CD1c-positive myeloid dendritic cell (primary cell): ENCODE measurements around the gene AKAP13.
A peak's percentile ranks its signal among the peaks of the same experiment; 100 is the strongest.

Experiments used
- DNase-seq: peaks from one replicate; pipeline ENCODE4 v3.0.0-alpha.2; 2016; ENCODE audit errors: extremely low spot score

AKAP13 gene

DNA sequence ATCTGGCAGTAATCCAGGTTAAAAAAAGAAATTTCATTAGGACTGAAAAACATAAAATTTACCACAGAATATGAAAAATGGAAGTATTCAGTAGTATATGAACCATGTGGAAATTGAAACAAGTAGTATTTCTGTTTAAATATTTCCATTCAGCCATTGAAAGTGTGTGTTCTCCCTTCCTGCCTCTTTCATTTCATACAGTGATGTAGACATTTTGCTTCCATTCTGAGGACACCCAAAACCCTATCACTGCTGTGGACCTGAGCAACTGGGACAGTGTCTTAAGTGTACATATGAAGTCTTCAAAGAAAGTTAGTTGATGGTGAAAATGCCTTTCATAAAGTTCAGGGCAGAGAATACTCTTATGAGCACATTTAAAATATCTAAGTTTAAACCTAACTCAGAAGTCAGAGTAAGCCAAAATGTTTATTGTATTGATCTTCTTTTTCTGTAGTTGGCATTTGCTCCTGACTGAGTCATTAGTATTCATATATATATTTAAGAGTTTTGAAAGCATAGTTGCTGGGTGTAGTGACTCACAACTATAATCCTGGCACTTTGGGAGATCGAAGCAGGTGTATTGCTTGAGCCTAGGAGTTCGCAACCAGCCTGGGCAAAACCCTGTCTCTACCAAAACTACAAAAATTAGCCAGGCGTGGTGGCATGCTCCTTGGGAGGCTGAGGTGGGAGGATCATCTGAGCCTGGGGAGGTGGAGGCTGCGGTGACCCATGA lies 215.6 kb downstream of the AKAP13 start:
- no peak for DNase-seq

DNA sequence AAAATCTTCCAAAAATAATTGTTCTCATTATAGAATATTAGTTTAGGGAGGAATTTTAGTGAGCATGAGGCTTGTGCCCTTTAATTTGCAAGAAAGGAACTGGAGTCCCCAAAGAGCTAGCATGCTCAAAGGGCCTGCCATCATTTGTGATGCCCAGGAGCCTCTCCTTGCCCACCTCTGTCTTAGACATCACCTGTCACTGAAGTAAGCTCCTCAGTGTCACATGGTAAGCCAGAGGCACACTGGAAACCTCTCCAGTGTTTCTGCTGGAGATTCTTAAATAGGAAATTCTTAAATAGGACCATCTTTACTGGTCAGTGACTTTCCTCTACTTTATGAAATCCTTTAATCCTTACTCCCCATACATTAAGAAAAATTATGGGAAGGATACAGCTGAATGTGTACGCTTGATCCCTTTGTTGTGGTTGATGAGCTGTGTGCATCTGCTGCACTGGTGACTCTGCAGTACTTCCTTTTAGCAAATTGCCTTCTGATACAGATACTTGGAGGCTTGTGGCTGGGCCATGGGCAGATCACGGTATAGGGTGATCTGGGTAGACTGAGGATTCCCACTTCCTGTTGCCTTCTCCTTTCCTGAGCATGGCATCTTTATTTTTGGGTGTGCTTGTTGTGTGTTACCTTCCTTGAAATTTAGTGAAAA lies 216.9 kb downstream of the AKAP13 start:
- no peak for DNase-seq

DNA sequence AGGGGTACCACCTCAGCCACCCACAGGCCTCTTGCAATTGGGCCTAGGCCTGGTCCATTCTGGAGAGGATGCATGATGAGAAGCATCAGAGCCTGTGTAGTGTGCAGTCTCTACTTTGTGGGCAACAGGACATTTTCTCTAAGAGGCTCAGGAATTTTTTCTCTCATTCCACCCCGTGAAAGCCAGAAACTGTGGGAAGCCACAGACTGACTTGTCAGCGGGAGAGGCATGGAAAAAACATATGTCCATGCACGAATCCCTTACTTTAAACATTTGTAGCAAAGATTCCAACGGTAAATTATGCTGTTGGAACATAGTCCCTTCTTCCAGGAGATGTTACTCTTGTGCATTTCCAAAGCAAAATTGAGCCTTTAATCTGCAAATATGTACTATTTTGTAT lies 217.8 kb downstream of the AKAP13 start:
- DNase-seq, result no peak

DNA sequence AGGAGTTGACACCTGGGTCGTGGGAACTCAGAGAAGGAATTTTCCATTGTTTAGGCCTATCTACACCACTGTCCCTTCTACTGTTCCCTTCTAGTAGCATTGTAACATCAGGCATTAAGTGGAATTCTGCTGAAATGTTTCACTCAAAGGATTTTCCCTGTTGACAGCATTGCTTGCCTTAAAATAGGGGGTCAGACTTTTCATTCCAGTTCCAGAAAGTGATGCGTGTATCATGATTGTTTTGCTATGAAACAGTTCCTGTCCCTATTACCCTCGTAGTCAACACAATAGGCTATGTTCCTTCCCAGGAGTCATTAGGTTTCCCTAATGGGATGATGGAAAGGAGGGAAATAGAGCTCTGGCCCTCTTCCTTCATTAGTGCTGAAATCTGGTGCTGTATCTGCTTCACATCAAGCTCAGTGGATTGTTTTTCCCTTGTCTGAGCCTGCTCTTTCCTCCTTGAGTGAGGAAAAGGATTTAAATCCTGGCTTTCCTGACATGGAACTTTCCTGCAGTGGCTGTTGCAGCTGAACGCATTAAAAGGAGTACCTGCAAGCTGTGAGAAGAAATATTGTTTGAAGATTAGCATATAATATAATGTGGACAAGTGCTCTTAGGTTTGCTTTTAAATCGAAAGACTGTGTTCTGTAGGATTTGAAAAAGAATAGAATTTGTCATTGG lies 218.5 kb downstream of the AKAP13 start:
- DNase-seq, result no peak

DNA sequence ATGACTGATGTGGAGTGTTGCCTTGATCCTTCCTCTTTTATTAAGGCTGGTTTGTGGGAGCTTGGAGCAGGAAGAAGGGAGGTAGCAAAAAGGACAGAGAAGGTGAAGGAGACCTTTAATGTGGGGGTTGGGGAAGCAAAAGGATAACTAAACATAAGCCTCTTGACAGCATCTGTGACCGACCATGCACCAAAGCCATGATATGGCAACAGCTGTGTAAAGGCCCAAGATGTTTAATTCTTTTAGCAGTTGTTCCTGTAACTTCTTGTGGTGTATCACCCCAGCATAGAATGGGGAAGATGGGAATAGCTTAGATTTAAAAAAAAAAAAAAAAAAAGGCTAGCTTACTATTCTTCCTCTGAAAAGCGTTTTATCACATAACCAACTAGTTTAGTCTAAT lies 219.6 kb downstream of the AKAP13 start:
- DNase-seq, result no peak

DNA sequence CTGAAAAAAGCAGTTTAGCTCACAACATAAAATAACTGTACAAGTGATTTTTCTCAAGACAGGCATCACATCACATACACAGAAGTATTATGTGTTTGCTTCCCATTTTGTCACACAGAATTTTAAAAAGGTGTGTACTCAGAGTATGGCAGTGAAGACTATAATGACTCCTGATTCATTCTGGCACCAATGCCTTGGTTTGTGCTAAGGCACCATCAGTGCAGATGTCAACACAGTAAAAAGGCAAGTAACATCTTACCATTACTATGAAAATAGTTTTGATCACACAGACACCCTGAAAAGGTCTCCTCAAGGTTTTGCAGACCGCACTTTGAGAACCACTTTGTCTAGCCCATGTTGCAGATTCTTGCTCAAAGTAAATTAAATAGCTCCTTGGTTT lies 222.8 kb downstream of the AKAP13 start:
- no peak for DNase-seq

DNA sequence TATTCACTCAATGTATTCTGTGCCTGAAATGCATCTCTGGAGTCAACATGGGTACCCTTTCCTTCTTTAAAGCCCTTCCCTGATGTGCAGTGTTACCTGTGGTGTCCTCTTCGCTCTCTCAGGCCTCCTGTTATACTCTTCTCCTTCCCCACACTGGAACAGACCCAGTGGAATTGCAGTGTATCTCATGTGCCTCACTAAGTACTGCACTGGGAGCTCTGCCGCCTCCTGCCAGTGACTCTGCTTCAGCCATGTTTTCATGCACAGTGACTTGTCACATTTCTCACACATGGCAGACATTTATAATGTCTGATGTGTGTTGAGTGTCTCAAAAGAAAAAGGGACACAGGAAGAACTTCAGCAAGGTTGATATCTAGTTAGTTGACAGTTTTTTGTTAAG lies 223.3 kb downstream of the AKAP13 start:
- DNase-seq, result no peak

DNA sequence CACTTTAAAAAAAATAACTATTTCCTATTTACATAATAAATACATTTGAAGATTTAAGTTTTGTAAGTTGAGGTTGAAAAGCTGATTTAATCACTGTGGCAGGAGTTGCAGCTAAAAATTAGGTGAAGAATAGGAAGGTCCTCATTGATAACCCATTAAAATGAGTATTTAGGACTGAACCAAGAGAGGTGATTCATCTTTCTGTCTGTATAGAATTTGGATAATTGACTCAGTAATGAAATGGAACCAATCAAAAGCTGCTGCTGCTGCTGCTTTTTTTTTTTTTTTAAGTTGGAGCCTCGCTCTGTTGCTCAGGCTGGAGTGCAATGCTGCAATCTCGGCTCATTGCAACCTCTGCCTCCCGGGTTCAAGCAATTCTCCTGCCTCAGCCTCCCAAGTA lies 223.8 kb downstream of the AKAP13 start:
- no peak for DNase-seq

DNA sequence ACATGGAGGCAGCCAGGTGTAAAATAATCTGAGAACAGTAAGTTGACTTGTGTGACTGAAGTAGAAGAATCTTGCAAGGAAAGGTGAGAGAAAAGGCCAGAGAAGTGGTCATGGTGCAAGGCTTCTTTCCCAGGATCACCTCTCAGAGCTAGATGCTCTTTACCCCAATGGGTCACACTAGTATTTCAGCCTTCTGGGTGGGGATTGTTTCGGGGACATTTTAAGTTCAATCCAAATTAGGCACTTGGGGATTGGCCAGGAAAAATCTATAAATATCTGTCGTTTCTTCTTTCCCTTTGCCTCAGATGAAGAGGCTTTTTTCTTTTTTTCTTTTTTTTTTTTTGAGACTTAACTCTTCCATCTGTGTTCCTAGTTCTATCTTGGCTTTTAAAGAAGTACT lies 226.3 kb downstream of the AKAP13 start:
- no peak for DNase-seq

DNA sequence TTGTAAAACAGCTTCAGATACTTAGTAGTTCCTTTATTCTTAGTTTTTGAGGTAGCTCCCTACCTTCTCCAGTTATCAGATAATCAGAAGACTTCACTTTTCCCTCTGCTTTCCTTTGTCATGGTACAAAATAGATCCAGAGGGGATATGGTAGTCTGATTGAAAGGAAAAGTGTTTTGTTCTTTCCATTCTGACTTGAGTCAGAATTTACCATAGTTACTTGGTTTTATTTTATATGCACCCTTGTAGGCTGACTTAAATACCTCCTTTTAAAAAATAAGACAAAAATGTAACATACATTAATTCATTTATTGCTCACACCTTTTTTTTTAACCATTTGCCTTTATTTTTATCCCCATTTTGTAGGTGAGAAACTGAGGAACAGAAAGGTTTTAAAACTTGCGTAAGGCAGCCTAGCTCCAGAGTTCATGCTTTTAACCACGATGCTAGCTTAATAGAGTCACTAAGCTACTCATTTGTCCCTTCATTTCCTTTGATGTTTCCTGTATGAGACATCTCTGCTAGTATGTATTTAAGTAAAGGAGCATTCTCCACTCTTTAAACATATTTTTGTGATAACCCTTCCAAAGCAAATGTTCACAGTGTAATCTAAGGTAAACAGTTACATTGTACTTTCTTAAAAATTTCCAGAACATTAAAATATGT lies 226.9 kb downstream of the AKAP13 start:
- DNase-seq, result no peak

DNA sequence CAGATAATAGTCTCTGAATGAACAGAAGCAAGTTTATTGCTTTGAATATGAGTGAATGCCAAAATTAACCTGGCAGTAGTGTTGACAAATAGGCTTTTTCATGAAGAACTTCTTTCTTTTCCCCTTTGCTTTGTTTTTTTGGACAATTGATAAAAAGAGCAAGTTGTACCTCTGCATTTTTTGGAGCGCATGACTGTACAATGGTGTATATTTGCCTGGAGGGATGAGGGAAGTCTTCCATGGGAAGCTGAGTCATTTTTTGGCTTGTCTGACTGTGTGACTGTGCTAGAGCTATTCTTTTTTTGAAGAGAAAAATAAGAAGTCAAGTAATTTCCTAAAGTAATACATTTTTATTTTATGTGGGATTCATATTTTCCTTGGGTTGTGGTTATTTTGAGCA lies 227.4 kb downstream of the AKAP13 start:
- DNase-seq, result peak; percentile 67

DNA sequence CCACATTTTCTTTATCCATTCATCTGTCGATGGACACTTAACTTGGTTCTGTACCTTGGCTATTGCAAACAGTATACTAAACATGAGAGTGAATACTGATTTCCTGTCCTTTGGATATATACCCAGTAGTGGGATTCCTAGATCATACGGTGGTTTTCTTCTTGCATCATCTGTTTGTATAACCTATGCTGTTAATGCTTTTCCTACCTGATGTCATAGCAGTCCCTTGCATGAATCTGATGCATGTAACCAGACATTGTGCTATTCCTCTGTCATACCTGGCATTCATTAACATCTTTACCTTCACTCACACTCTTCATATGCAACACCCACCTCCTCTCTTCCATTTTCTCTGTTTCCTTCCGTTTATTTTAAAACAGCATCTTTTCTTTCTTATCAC lies 229.1 kb downstream of the AKAP13 start:
- no peak for DNase-seq

DNA sequence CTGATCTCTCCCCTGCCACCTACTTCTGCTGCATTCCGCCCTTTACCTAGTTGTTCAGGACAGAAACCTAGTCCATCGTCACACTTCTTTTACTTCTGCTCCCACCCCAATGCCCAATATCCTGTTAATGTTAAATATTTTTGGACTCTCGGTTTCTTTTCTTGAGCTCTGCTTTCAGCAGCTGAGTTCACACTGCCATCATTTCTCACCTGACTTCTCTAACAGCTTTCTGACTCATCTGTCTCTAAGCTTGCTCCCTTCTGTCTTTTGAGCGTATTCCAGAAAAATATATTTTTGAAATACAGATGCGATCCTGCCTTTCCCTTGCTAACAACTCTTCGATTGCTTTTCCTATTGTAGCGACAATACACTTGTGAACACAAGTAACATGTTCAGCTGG lies 231.0 kb downstream of the AKAP13 start:
- no peak for DNase-seq

DNA sequence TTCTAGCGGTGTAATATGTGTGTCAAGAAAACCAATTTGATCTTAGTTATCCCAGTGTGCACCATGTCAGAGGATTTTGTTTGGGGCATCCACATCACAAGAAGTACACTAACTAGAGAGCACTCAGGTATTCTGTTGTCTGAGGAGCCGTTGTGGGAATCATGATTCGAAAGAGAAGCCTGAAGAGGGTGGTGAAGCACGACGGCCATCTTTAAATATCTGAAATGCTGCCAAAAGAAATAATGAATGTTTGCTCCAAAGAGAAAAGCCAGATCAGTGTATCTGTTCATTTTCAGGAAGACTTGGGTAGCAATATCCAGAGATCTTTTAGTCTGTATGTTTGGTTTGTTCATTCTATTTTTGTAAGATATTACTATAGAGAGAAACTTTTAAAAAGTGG lies 233.7 kb downstream of the AKAP13 start:
- DNase-seq, result no peak

DNA sequence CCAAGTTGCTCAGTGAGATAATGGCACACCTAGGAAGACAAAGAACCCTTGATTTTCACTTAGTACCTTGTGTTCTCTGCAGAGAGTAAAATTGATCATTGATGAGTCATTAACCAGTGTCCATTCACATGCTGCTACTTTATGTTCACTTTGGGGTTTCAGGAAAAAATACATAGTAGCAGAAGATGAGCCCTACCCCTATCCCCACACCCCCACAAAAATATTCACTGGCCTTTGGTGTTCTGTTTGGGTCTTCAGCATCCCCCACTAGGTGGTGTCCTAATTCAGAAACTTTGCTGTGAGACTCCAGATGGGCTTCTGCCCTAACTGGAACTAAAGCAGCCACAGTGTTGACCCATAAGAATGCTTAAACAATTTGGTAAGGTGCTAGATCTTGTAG lies 235.5 kb downstream of the AKAP13 start:
- DNase-seq, result peak; percentile 47

DNA sequence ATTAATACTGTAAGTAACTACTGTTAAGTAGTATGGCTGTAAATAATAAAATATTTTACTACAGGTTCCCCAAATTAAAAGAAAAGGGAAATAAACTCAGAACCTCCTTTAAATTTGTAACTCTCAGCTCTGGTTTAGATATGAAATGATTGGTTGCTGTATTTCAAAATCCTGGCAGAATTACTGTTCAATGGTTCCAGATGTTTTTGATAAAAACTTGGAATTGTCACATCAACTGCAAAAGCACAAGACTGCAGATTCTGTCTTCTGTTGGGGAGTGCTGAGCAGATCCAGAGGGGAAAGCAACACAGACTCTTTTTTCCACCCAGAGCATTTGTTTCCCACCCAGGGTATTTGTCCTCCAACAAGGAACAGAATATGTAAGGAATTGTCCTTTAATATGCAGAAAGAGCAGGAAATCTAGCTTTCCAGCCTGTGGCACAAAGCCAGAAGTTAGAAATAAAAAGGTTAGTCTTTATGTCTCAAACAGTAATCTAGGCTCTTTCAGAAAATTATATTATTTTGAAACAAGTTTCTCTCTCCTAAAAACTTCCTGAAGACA lies 236.2 kb downstream of the AKAP13 start:
- DNase-seq, result peak; percentile 62

DNA sequence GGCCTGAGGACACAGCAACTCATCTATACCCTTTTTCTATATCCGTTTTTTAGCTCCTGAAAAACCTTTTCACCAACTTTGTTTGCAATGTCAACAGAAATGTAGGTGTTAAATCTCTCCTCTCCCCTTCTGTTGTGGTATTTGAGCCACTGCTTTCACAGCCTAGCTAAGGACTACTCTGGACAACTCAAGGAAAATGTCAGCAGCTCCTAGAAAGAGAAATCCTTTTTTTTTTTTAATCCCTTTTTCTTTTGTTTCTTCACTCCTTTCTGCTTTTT lies 237.8 kb downstream of the AKAP13 start:
- no peak for DNase-seq

DNA sequence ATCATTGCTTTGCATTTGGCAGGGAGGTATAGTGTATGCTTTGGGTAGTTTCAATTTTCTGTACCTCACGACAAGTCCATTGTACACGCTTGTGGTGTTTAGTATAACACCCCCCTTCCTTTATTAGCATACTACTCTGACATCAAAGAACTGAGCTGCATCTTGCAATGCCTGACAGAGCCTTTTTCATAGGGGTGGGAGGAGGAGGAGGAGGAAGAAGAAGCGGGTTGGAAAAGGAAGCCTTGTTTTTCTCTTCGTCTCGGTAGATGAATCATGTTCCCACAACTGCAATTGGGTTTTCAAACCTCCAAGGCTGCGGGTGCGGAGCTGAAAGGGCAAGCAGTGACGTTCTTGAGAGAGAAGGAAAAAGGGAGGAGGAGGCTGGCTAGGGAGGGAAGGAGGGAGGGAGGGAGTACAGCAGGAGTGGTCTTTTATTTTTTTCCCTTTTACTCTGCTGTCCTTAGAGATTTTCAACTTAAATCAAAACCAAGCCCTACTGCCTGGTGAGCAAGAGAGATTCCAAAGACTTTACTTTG lies 238.6 kb downstream of the AKAP13 start:
- DNase-seq, result peak; percentile 91

DNA sequence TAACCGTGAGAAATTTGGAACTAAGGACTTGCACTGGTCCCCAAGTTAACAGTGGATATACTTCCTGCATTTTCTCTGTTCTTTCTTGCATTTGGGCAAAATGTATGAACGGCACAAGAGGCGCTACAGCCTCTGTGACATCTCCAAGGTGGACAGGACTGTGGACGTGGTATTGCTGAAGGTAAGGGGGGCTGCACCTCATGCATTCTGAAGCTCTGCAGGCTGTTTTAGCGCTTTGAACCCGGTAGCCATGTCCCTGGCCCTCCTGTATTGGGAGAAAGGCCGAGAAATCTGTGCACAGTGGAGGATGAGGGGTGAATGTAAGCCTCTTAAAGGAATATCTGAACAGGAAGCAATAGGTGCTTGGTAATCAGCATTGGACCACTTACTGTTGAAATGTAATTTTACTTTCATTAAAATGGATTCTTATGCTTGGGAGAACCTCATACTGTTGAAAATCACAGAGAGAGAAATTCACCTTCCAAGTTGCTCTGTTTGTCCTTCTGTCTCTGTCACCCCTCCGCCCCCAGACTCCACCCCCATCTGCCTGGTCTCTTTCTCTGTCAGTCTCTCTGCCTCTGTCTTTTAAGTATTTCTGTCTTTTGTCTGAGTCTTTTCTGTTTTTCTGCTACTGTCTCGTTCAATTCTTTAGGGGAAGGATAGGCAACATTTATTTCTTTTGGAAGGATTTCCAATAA lies 239.7 kb downstream of the AKAP13 start:
- DNase-seq, result no peak

DNA sequence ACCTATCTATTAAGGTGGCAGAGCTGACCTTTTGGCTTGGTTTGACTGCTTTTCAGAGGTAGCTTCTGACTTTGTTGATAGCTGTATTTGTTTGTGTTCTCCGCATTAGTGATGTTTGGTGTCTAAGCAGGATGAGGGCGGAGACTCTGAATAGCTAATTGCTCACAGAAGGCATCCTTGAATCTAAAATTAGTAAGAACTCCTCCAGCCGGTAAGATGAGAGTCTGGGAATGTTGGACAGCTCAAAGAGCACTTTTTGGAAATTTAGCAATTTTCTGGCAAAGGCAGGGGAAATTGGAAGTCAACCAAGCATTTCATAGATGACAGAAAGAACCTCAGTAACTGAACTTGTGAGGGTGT lies 240.3 kb downstream of the AKAP13 start:
- DNase-seq, result no peak

DNA sequence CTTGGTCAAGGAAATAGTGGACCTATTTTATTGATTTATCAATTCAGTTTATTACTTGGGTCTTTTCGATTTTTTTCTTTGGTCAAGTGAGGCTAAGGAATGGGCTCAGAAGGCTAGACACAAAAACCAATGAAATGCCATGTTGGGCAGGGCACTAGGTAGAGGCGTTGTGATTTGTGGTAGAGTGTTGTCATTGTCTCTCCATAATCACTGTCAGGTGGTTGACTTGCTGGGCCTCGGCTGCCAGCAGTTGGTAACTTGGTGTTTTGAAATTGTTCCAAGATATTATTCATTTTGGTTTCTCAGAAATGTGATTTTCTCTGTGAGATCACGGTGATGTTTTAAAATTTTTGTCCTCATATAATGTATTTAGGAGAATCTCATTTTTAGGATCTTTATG lies 240.7 kb downstream of the AKAP13 start:
- no peak for DNase-seq
